HFFc6 (cell line): ENCODE results near the gene CSK. TPM values are rescaled to one million over a fixed set of nuclear protein-coding genes. Genes with fewer than 3 reads are reported as not detected.

Experiments used
- DNase-seq: peaks from one replicate; pipeline ENCODE4 v3.0.0-alpha.2; 2018
- H3K27ac Mint-ChIP-seq: 2 replicates; pipeline ENCODE4 v1.8.0; 2020; ENCODE audit warnings: mild to moderate bottlenecking, mixed read lengths
- H3K27me3 Mint-ChIP-seq: 2 replicates; pipeline ENCODE4 v1.8.0; 2021; ENCODE audit warnings: mild to moderate bottlenecking, moderate library complexity, mixed read lengths; ENCODE audit not compliant: insufficient read depth
- H3K36me3 Mint-ChIP-seq: 2 replicates; pipeline ENCODE4 v1.8.0; 2021; ENCODE audit warnings: low read depth, mixed read lengths
- H3K4me1 Mint-ChIP-seq: 2 replicates; pipeline ENCODE4 v1.8.0; 2020; ENCODE audit warnings: low read depth, mixed read lengths
- H3K4me3 Mint-ChIP-seq: 2 replicates; pipeline ENCODE4 v1.8.0; 2020; ENCODE audit warnings: mild to moderate bottlenecking, moderate library complexity, mixed read lengths
- H3K9me3 Mint-ChIP-seq: 2 replicates; pipeline ENCODE4 v1.8.0; 2020; ENCODE audit warnings: mild to moderate bottlenecking, mixed read lengths
- total RNA-seq, 6 experiments: library from RNA; stranded (reverse); fragmentation: NEBNext Ultra II Directional; extraction: Animal tissue kit (Norgen Biotek cat#: 25700); gene quantifications; 2 replicates in 1 of 6; 3 replicates in 5 of 6; pipeline ENCODE4 v1.2.3, GENCODE V29; 2021
- TF ChIP-seq, protein P1 (sequence below): fragments of 200-600 bp; sonication (generic); IDR thresholded peaks from 2 replicates; pipeline ENCODE4 v1.5.0; 2021; ENCODE audit warnings: antibody characterized with exemption, mild to moderate bottlenecking

CSK gene
- total RNA-seq, 6 experiments from 2014 or later = 48.8 to 59.0 (median 53.3) TPM

DNA sequence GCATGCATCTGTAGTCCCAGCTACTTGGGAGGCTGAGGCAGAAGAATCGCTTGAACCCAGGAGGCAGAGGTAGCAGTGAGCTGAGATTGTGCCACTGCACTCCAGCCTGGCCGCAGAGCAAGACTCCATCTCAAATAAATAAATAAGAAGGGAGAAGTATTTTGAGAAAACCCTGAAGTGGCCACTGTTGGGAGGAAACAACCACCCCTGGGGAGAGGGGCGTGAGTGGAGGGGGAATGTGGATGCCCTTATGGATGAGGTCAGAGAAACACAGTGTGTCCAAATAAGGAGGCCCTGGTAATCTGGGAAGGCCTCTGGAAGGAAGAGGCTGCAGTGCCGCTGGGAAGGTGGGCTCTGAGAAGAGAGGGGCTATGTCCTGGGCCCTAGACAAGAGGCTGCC is 40.4 kb downstream of the CSK start:
- DNase-seq = no peak
- Mint-ChIP-seq H3K36me3 (no peaks in the 10 kb centered on the region), H3K27me3 (peaks cover 25% of the 10 kb centered on the region)

DNA sequence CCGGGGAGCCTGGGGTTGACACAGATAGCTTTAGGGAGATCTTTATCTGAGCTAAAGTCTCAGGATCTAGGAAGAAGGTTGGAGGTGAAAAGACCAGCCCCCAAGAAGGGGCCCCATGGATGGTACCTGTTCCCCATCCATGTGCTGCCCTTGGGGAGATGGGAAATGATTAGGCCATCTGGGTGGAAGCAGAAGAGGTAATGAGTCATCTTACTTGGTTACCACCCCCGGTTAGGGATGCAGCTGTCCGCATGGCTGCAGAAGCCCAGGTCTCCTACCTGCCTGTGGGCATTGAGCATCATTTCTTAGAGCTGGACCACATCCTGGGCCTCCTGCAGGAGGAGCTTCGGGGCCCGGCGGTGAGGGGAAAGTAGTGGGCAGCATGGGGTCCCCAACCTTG is 41.4 kb downstream of the CSK start:
- no peak overlapping the region for H3K4me3 Mint-ChIP-seq
- TF ChIP-seq, protein P1, sequence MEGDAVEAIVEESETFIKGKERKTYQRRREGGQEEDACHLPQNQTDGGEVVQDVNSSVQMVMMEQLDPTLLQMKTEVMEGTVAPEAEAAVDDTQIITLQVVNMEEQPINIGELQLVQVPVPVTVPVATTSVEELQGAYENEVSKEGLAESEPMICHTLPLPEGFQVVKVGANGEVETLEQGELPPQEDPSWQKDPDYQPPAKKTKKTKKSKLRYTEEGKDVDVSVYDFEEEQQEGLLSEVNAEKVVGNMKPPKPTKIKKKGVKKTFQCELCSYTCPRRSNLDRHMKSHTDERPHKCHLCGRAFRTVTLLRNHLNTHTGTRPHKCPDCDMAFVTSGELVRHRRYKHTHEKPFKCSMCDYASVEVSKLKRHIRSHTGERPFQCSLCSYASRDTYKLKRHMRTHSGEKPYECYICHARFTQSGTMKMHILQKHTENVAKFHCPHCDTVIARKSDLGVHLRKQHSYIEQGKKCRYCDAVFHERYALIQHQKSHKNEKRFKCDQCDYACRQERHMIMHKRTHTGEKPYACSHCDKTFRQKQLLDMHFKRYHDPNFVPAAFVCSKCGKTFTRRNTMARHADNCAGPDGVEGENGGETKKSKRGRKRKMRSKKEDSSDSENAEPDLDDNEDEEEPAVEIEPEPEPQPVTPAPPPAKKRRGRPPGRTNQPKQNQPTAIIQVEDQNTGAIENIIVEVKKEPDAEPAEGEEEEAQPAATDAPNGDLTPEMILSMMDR = no peak
- H3K27me3 Mint-ChIP-seq = peaks cover 33% of the 10 kb centered on the region
- no peak for DNase-seq
- peaks cover 8% of the 10 kb centered on the region for H3K4me1 Mint-ChIP-seq
- no peaks in the 10 kb centered on the region for H3K36me3 Mint-ChIP-seq
- H3K27ac Mint-ChIP-seq = no peak overlapping the region
- no peaks in the 10 kb centered on the region for H3K9me3 Mint-ChIP-seq

More for the DNA sequence above, 40.4 kb downstream of the CSK start:
- H3K9me3 Mint-ChIP-seq = no peaks in the 10 kb centered on the region
- peaks cover 19% of the 10 kb centered on the region for H3K4me1 Mint-ChIP-seq
- TF ChIP-seq, protein P1 = no peak
- H3K27ac Mint-ChIP-seq = no peak overlapping the region
- no peak overlapping the region for H3K4me3 Mint-ChIP-seq

DNA sequence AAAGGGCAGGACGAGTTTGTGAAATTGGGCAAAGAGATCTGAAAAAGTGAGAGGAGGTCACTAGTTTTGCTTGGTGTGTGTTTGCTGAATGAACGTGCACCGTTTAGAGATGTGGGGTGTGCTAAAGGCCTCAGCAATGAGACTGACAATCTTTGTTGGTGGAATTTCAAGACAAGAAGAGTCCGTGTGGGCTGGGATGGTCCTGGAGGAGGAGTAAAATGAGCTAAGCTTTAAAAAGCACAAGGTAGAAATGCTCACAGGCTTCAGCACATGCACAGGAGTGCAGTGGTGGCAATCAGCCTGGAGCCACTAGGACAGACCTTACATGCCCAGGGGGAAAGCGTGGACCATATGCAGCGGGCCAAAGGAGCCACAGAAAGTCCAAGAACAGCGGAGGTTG is 43.1 kb downstream of the CSK start:
- H3K9me3 Mint-ChIP-seq = no peaks in the 10 kb centered on the region
- peaks cover 34% of the 10 kb centered on the region for H3K27me3 Mint-ChIP-seq
- H3K36me3 Mint-ChIP-seq = no peaks in the 10 kb centered on the region
- TF ChIP-seq, protein P1 = no peak
- no peak overlapping the region for H3K27ac Mint-ChIP-seq
- peaks cover 10% of the 10 kb centered on the region for H3K4me1 Mint-ChIP-seq
- H3K4me3 Mint-ChIP-seq = no peak overlapping the region
- no peak for DNase-seq

DNA sequence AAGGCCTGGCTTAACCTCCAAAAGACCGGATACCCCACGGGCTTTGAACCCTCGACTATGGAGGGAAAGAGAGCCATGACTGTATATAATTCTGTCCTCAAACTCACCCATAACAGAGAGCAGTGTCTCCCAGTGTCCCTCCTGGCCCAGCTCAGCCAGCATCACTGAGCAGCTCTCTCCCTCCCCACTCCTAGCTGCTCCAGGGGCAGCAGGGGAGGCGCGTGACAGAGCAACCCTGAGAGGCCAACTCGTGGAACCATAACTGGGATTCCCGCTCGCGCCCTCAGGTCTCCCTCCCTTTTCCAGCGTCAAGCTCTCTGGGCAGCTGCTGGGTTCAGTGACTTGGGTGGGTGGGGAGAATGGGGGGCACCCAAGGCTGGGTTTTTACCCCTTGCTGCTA is 44.0 kb downstream of the CSK start:
- H3K36me3 Mint-ChIP-seq = no peaks in the 10 kb centered on the region
- no peak for DNase-seq
- peaks cover 10% of the 10 kb centered on the region for H3K4me1 Mint-ChIP-seq
- H3K27me3 Mint-ChIP-seq = peaks cover 35% of the 10 kb centered on the region
- no peaks in the 10 kb centered on the region for H3K9me3 Mint-ChIP-seq
- H3K4me3 Mint-ChIP-seq = no peak overlapping the region
- H3K27ac Mint-ChIP-seq = no peak overlapping the region
- TF ChIP-seq, protein P1 = no peak

DNA sequence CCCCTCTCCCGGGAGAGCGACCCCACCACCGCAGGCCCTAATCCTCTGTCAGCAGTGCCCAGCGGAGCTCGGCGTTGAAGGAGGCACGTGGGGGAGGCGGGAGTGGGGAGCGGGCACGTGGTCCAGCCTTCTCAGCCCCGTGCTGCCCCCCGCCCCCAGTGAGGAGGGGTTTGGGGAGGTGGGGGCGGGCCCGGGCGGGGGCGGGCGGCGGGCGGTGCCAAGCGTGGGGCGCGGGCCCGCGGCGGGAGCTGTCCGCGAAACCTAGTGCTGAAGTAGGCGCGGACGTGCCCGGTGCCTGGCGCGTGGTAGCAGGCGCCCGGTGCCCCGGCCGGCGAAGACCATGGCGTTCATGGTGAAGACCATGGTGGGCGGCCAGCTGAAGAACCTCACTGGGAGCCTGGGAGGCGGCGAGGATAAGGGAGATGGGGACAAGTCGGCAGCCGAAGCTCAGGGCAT is 44.5 kb downstream of the CSK start, which contains the start of gene CPLX3:
CPLX3 (plus strand) TSS at position 264 of the 456 bp plus-strand sequence; CDS start at position 341, 77 bp downstream.
- H3K4me1 Mint-ChIP-seq = peaks cover 10% of the 10 kb centered on the region
- TF ChIP-seq, protein P1 = no peak
- no peak for DNase-seq
- peaks cover 34% of the 10 kb centered on the region for H3K27me3 Mint-ChIP-seq
- no peak within 1 kb of the TSS for H3K27ac Mint-ChIP-seq
- H3K9me3 Mint-ChIP-seq = no peaks in the 10 kb centered on the region
- no peak within 1 kb of the TSS for H3K4me3 Mint-ChIP-seq
- H3K36me3 Mint-ChIP-seq = no peaks in the 10 kb centered on the region

DNA sequence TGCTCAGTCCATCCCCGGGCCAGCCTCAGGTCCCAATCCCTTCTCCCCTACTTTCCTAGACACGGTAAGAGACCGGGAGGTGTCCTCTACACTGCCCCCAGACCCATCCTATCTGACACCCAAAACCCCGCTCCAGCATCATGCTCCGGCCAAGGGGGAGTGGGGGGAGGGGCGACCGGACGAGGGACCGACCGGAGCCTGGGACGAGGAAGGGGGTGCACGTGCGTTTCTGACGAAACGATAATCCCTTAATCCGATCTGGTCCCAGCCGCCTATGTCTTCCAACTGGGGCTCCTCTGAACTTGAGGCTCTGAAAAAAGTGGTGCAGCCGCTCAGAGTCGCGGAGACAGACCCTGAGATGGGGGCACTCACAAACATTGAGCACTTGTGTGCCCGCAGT is 45.0 kb downstream of the CSK start:
- Mint-ChIP-seq H3K27me3 (peaks cover 34% of the 10 kb centered on the region), H3K27ac (no peak overlapping the region), H3K4me3 (no peak overlapping the region), H3K9me3 (no peaks in the 10 kb centered on the region), H3K4me1 (peaks cover 10% of the 10 kb centered on the region), H3K36me3 (no peaks in the 10 kb centered on the region)
- DNase-seq = no peak
- TF ChIP-seq, protein P1 = no peak
